B cell (primary cell): ENCODE data around the gene LMO1. TPM values are rescaled to one million over a fixed set of nuclear protein-coding genes. Genes with fewer than 3 reads are reported as not detected.

ENCODE experiments used
- ATAC-seq: fragments of 200-7000 bp; cut with Tn5 transposase; one replicate; pipeline ENCODE4 v1.10.0; 2021; ENCODE audit warnings: low read depth, mild to moderate bottlenecking, moderate number of reproducible peaks, moderate library complexity
- CTCF ChIA-PET: fragments of 350-600 bp; sonication (Branson Sonifier 250); formaldehyde crosslinking; loops from one replicate; lab custom pipeline; 2021; ENCODE audit warnings: antibody characterized with exemption, inconsistent platforms; lab: Charles Lee
- POLR2A ChIA-PET: fragments of 350-600 bp; sonication (Branson Sonifier 250); formaldehyde crosslinking; loops from one replicate; lab custom pipeline; 2021; ENCODE audit warnings: antibody characterized with exemption; lab: Charles Lee
- DNase-seq: peaks from one replicate; pipeline ENCODE4 v3.0.0; 2013
- H2AFZ ChIP-seq: 2 replicates; pipeline ENCODE4 v1.6.1; 2012; ENCODE audit warnings: mild to moderate bottlenecking, low read depth, low read length; ENCODE audit not compliant: insufficient read depth, poor library complexity, severe bottlenecking
- H3K27ac ChIP-seq, 2 donors: 1 replicate in 1 of 2; 2 replicates in 1 of 2; pipeline ENCODE4 v1.5.1; 2012 to 2013; ENCODE audit warnings: low read length in 2 of 2, mild to moderate bottlenecking in 2 of 2, moderate library complexity in 1 of 2
- H3K27me3 ChIP-seq, 4 experiments: fragments of 200-600 bp in 1 of 4; sonication (generic) in 1 of 4; replicated peaks in 1 of 4; 1 replicate in 2 of 4; 2 replicates in 2 of 4; pipeline versions ENCODE4 v1.6.1 to v1.7.0; 2013 to 2016; ENCODE audit warnings: low read length in 3 of 4, mild to moderate bottlenecking in 2 of 4, mixed read lengths in 1 of 4, moderate library complexity in 1 of 4; ENCODE audit not compliant: insufficient read depth in 4 of 4, control insufficient read depth in 3 of 4; ENCODE audit errors: control extremely low read depth in 1 of 4
- H3K36me3 ChIP-seq, 2 experiments: replicated peaks in 1 of 2; 1 replicate in 1 of 2; 2 replicates in 1 of 2; pipeline versions ENCODE4 v1.6.1 to v1.7.1; 2013; ENCODE audit warnings: low read length in 1 of 2; ENCODE audit not compliant: insufficient read depth in 2 of 2, control insufficient read depth in 1 of 2; ENCODE audit errors: control extremely low read depth in 1 of 2, extremely low read depth in 1 of 2
- H3K4me1 ChIP-seq, 2 donors: fragments of 200-600 bp in 1 of 2; sonication (generic) in 1 of 2; 1 replicate in 1 of 2; 2 replicates in 1 of 2; pipeline versions ENCODE4 v1.5.1 to v1.6.1; 2013 to 2017; ENCODE audit warnings: low read length in 2 of 2; ENCODE audit not compliant: control insufficient read depth in 2 of 2, insufficient read depth in 2 of 2
- H3K4me2 ChIP-seq: replicated peaks from 2 replicates; pipeline ENCODE3; 2012; ENCODE audit warnings: mild to moderate bottlenecking, low read depth, low read length; ENCODE audit not compliant: poor library complexity, severe bottlenecking
- H3K4me3 ChIP-seq, 5 experiments: fragments of 200-600 bp in 1 of 5; sonication (generic) in 1 of 5; 1 replicate in 3 of 5; 2 replicates in 2 of 5; pipeline versions ENCODE4 v1.5.1 to v1.7.0; 2011 to 2016; ENCODE audit warnings: low read length in 4 of 5, mild to moderate bottlenecking in 4 of 5, low read depth in 2 of 5, control low read depth in 1 of 5, moderate library complexity in 1 of 5; ENCODE audit not compliant: insufficient read depth in 1 of 5; ENCODE audit errors: control extremely low read depth in 1 of 5, extremely low read depth in 1 of 5
- H3K79me2 ChIP-seq: fragments of 200-600 bp; sonication (generic); one replicate; pipeline ENCODE4 v1.6.0; 2016; ENCODE audit warnings: low read length; ENCODE audit not compliant: control insufficient read depth, insufficient read depth
- H3K9ac ChIP-seq: fragments of 200-600 bp; sonication (generic); 2 replicates; pipeline ENCODE4 v1.6.1; 2017; ENCODE audit warnings: mild to moderate bottlenecking, low read length, moderate library complexity
- H3K9me3 ChIP-seq, 3 donors: one replicate each; pipeline versions ENCODE4 v1.6.1 to v1.7.1; 2013; ENCODE audit warnings: low read length in 2 of 3; ENCODE audit not compliant: control insufficient read depth in 2 of 3, insufficient read depth in 1 of 3; ENCODE audit errors: control extremely low read depth in 1 of 3
- H4K20me1 ChIP-seq: 2 replicates; pipeline ENCODE4 v1.6.0; 2012; ENCODE audit warnings: mild to moderate bottlenecking, low read length; ENCODE audit not compliant: insufficient read depth, control insufficient read depth, poor library complexity, severe bottlenecking
- H3K27ac Mint-ChIP-seq: one replicate; pipeline ENCODE4 v1.8.0; 2021; ENCODE audit warnings: mixed read lengths
- H3K27me3 Mint-ChIP-seq: one replicate; pipeline ENCODE4 v1.8.0; 2021; ENCODE audit warnings: mixed read lengths
- H3K4me1 Mint-ChIP-seq: one replicate; pipeline ENCODE4 v1.8.0; 2021; ENCODE audit warnings: mixed read lengths
- H3K4me3 Mint-ChIP-seq: one replicate; pipeline ENCODE4 v1.8.0; 2021; ENCODE audit warnings: mixed read lengths
- H3K9me3 Mint-ChIP-seq: one replicate; pipeline ENCODE4 v1.8.0; 2022; ENCODE audit warnings: mixed read lengths; ENCODE audit not compliant: insufficient read depth
- EZH2 ChIP-seq: IDR thresholded peaks from 2 replicates; pipeline ENCODE4 v1.6.1; 2012; ENCODE audit warnings: borderline replicate concordance, low read depth, mild to moderate bottlenecking, moderate library complexity, low read length; ENCODE audit not compliant: insufficient read depth, poor library complexity, severe bottlenecking
- WGBS: methylation state at CpG from one replicate; pipeline ENCODE4 v1.1.5; 2013; ENCODE audit warnings: missing lambda C conversion rate; ENCODE audit not compliant: insufficient coverage; 5-methylcytosine and 5-hydroxymethylcytosine counted together
- intact Hi-C: fragments of 100-400 bp; cut with micrococcal nuclease; formaldehyde crosslinking; loops from one replicate; pipeline ENCODE4 v1.10.0; 2022
- polyA plus RNA-seq: library from polyadenylated mRNA; depleted of rRNA; stranded (reverse); fragments of >200 nt; gene quantifications from 2 replicates; pipeline ENCODE4 v1.2.3, GENCODE V29; 2012
- total RNA-seq, 2 donors: library from RNA; stranded (reverse); fragments of 120-200 nt in 1 of 2; gene quantifications; 1 replicate in 1 of 2; 2 replicates in 1 of 2; pipeline versions ENCODE4 v1.2.3 to v1.2.4, GENCODE V29; 2013 to 2022
- TF ChIP-seq, protein P1 (sequence below): fragments of 200-600 bp; IDR thresholded peaks from one replicate; pipeline ENCODE4 v1.8.0; 2022; ENCODE audit warnings: antibody characterized with exemption, mild to moderate bottlenecking

Gene LMO1
- total and polyA plus RNA-seq, 2 donors (not counting 1 experiment from before 2014, with no cell fraction given): 0.22 TPM; not detected in 1

DNA sequence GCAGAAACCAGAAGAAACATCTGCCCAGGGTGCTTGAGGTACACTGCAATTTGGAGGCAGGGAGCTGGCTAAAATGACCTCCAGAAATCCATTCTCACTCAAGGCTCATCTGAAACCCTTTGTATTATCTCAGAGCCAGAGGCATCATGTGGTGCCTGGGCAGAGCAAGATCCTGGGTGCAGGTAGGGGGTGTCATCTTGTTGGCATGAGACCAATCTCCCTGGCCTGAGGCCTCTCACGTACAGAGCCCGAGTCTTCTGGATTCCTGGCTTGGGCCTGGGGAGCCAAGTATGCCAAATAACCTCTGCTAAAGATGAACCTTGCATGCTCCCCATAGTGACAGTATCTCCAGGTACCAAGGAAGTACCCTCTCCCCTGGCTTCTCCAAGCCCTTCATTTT is 2.4 kb downstream of the LMO1 start:
- Histone ChIP-seq H3K9ac (no peak overlapping the region), H3K4me2 (no peak overlapping the region), H4K20me1 (no peaks in the 10 kb centered on the region), H3K4me3 (no peak overlapping the region), H3K36me3 (no peaks in the 10 kb centered on the region), H3K9me3 (peaks cover 0 to 10% (median 0%) of the 10 kb centered on the region in 3 donors), H3K79me2 (no peaks in the 10 kb centered on the region), H3K4me1 (peaks cover 13 to 18% of the 10 kb centered on the region in 2 donors), H2AFZ (no peak overlapping the region), H3K27ac (no peak overlapping the region), H3K27me3 (peaks cover 0 to 51% (median 21%) of the 10 kb centered on the region in 4 experiments)
- Mint-ChIP-seq H3K27me3 (peaks cover 48% of the 10 kb centered on the region), H3K27ac (no peak overlapping the region), H3K9me3 (no peaks in the 10 kb centered on the region), H3K4me1 (peaks cover 12% of the 10 kb centered on the region), H3K4me3 (no peak overlapping the region)
- TF ChIP-seq EZH2: no peak
- TF ChIP-seq, protein P1, sequence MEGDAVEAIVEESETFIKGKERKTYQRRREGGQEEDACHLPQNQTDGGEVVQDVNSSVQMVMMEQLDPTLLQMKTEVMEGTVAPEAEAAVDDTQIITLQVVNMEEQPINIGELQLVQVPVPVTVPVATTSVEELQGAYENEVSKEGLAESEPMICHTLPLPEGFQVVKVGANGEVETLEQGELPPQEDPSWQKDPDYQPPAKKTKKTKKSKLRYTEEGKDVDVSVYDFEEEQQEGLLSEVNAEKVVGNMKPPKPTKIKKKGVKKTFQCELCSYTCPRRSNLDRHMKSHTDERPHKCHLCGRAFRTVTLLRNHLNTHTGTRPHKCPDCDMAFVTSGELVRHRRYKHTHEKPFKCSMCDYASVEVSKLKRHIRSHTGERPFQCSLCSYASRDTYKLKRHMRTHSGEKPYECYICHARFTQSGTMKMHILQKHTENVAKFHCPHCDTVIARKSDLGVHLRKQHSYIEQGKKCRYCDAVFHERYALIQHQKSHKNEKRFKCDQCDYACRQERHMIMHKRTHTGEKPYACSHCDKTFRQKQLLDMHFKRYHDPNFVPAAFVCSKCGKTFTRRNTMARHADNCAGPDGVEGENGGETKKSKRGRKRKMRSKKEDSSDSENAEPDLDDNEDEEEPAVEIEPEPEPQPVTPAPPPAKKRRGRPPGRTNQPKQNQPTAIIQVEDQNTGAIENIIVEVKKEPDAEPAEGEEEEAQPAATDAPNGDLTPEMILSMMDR: no peak
- 100% methylated on average over 2 of the region's 2 CpGs for WGBS
- intact Hi-C loops: no loop called here
- ChIA-PET CTCF (interaction anchor here (0.6 to 1.3 kb wide), 2 partner anchors 23 to 68 kb away, joined by 4 to 5 read pairs; no protein-coding TSS in a partner anchor), POLR2A (no interaction called here)
- DNase-seq: no peak
- no peak for ATAC-seq

- no peak overlapping the region for H3K4me3 Mint-ChIP-seq
- POLR2A ChIA-PET: no interaction called here
Measured at GRCh38 chr11:8260202-8260966, 3.3 kb downstream of the LMO1 start.

More at GRCh38 chr11:8260202-8260966, 3.3 kb downstream of the LMO1 start:
- H3K27me3 Mint-ChIP-seq: peaks cover 41% of the 10 kb centered on the region
- Histone ChIP-seq H4K20me1 (no peaks in the 10 kb centered on the region), H3K4me1 (peaks cover 13 to 18% of the 10 kb centered on the region in 2 donors), H3K9ac (no peak overlapping the region), H3K27ac (no peak overlapping the region), H3K79me2 (no peaks in the 10 kb centered on the region), H3K36me3 (no peaks in the 10 kb centered on the region), H3K27me3 (peaks cover 0 to 44% (median 18%) of the 10 kb centered on the region in 4 experiments), H3K9me3 (peaks cover 0 to 10% (median 0%) of the 10 kb centered on the region in 3 donors), H3K4me2 (no peak overlapping the region), H2AFZ (no peak overlapping the region), H3K4me3 (no peak overlapping the region)
- peaks cover 12% of the 10 kb centered on the region for H3K4me1 Mint-ChIP-seq
- ATAC-seq (no peak), DNase-seq (no peak)
- TF ChIP-seq EZH2: no peak
- TF ChIP-seq, protein P1: no peak
- CTCF ChIA-PET: interaction anchor here (0.6 to 1.4 kb wide), 3 partner anchors 13 to 68 kb away, joined by 3 to 5 read pairs (median 4); no protein-coding TSS in a partner anchor
- intact Hi-C loops: no loop called here
- H3K27ac Mint-ChIP-seq: no peak overlapping the region
- H3K9me3 Mint-ChIP-seq: no peaks in the 10 kb centered on the region
- 95% methylated on average over 15 of the region's 20 CpGs for WGBS
